Measurements from ENCODE around the gene KLK13.

KLK13 gene

DNA sequence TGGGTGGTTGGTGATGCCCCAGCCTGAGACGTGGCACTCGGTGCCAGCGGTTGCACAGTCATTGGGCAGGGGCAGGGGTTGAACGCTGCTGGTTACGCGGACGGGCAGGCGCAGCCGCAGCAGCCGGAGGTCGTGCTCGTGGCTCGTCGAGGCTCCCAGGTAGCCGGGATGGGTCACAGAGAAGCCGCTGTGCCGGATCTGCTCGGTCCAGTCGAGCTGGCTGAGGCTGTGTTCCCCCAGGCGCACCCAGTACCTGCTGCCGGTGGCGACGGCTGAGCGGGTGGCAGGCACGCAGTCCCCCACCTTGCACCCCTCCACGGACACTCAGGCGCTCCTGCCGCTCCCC lies 33.0 kb downstream of the KLK13 start:
- TF ChIP-seq ZNF8 (CRISPR knock-in tag; IDR thresholded peaks at IDR 0.05): no peak
- TF ChIP-seq, protein P1, sequence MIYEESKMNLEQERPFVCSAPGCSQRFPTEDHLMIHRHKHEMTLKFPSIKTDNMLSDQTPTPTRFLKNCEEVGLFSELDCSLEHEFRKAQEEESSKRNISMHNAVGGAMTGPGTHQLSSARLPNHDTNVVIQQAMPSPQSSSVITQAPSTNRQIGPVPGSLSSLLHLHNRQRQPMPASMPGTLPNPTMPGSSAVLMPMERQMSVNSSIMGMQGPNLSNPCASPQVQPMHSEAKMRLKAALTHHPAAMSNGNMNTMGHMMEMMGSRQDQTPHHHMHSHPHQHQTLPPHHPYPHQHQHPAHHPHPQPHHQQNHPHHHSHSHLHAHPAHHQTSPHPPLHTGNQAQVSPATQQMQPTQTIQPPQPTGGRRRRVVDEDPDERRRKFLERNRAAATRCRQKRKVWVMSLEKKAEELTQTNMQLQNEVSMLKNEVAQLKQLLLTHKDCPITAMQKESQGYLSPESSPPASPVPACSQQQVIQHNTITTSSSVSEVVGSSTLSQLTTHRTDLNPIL (CRISPR knock-in tag; IDR thresholded peaks at IDR 0.05; ENCODE audit: low read depth): no peak
- no peak for TF ChIP-seq RARB (CRISPR knock-in tag; IDR thresholded peaks at IDR 0.05)
- TF ChIP-seq, protein P2, sequence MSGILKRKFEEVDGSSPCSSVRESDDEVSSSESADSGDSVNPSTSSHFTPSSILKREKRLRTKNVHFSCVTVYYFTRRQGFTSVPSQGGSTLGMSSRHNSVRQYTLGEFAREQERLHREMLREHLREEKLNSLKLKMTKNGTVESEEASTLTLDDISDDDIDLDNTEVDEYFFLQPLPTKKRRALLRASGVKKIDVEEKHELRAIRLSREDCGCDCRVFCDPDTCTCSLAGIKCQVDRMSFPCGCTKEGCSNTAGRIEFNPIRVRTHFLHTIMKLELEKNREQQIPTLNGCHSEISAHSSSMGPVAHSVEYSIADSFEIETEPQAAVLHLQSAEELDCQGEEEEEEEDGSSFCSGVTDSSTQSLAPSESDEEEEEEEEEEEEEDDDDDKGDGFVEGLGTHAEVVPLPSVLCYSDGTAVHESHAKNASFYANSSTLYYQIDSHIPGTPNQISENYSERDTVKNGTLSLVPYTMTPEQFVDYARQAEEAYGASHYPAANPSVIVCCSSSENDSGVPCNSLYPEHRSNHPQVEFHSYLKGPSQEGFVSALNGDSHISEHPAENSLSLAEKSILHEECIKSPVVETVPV (CRISPR knock-in tag; IDR thresholded peaks at IDR 0.05): no peak
- no peak for TF ChIP-seq ESRRG (CRISPR knock-in tag; IDR thresholded peaks at IDR 0.05)
- no peak for TF ChIP-seq CSDC2 (CRISPR knock-in tag; IDR thresholded peaks at IDR 0.05)
- no peak for TF ChIP-seq ISL1 (CRISPR knock-in tag; IDR thresholded peaks at IDR 0.05)
- TF ChIP-seq GLIS3 (CRISPR knock-in tag; IDR thresholded peaks at IDR 0.05): no peak
- no peak for TF ChIP-seq OSR1 (CRISPR knock-in tag; IDR thresholded peaks at IDR 0.05)
- no peak for TF ChIP-seq ZC3H10 (CRISPR knock-in tag; IDR thresholded peaks at IDR 0.05)
- no peak for ATAC-seq

DNA sequence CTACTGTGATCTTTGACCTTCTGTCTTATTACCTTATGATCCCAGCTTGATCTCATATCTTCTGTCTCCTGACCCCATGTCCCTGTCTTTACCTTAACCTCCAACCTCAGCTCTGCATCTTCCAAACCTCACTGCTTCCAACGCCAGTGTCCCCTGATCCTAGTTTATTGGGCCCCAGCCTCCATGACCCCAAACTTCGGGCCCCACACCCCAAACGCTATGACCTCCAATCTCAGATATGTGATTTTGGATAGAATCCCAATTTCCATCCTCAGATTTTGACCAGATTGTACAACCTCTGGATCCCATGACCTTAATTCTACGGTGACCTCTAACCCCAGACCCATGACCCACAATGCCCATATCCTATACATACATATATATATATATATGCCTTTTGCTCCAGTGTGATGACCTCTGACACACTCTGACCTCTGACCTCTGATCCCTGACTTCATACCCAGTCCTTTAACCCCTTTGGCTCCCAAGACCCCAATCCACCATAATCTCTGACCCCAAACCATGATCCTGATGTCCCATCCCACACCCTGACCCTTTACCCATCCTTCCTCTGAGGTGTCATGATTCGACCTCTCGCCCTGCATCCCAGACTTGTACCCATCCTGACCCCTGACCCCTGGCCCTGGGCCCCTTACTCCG lies 33.5 kb downstream of the KLK13 start:
- TF ChIP-seq, protein P3, sequence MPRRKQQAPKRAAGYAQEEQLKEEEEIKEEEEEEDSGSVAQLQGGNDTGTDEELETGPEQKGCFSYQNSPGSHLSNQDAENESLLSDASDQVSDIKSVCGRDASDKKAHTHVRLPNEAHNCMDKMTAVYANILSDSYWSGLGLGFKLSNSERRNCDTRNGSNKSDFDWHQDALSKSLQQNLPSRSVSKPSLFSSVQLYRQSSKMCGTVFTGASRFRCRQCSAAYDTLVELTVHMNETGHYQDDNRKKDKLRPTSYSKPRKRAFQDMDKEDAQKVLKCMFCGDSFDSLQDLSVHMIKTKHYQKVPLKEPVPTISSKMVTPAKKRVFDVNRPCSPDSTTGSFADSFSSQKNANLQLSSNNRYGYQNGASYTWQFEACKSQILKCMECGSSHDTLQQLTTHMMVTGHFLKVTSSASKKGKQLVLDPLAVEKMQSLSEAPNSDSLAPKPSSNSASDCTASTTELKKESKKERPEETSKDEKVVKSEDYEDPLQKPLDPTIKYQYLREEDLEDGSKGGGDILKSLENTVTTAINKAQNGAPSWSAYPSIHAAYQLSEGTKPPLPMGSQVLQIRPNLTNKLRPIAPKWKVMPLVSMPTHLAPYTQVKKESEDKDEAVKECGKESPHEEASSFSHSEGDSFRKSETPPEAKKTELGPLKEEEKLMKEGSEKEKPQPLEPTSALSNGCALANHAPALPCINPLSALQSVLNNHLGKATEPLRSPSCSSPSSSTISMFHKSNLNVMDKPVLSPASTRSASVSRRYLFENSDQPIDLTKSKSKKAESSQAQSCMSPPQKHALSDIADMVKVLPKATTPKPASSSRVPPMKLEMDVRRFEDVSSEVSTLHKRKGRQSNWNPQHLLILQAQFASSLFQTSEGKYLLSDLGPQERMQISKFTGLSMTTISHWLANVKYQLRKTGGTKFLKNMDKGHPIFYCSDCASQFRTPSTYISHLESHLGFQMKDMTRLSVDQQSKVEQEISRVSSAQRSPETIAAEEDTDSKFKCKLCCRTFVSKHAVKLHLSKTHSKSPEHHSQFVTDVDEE (CRISPR knock-in tag; IDR thresholded peaks at IDR 0.05): no peak
- TF ChIP-seq ZNF70 (CRISPR knock-in tag; IDR thresholded peaks at IDR 0.05) (no peak), ZFP3 (CRISPR knock-in tag; IDR thresholded peaks at IDR 0.05) (no peak), ISL1 (CRISPR knock-in tag; IDR thresholded peaks at IDR 0.05) (no peak), RARB (CRISPR knock-in tag; IDR thresholded peaks at IDR 0.05) (no peak)

GRCh38 chr19:51030631-51031030 lies 34.3 kb downstream of the KLK13 start:
- TF ChIP-seq TCF4 (CRISPR knock-in tag; IDR thresholded peaks at IDR 0.05; ENCODE audit: borderline replicate concordance) (no peak), GLIS3 (CRISPR knock-in tag; IDR thresholded peaks at IDR 0.05) (no peak), ISL1 (CRISPR knock-in tag; IDR thresholded peaks at IDR 0.05) (no peak), CSDC2 (CRISPR knock-in tag; IDR thresholded peaks at IDR 0.05) (no peak), ZFP3 (CRISPR knock-in tag; IDR thresholded peaks at IDR 0.05) (no peak), ZNF565 (CRISPR knock-in tag; conservative IDR thresholded peaks at IDR 0.05; ENCODE audit: low read depth) (no peak), ZNF8 (CRISPR knock-in tag; IDR thresholded peaks at IDR 0.05) (no peak), RARB (CRISPR knock-in tag; IDR thresholded peaks at IDR 0.05) (no peak)
- ATAC-seq: no peak

More for the DNA sequence above, 33.5 kb downstream of the KLK13 start:
- no peak for ATAC-seq

DNA sequence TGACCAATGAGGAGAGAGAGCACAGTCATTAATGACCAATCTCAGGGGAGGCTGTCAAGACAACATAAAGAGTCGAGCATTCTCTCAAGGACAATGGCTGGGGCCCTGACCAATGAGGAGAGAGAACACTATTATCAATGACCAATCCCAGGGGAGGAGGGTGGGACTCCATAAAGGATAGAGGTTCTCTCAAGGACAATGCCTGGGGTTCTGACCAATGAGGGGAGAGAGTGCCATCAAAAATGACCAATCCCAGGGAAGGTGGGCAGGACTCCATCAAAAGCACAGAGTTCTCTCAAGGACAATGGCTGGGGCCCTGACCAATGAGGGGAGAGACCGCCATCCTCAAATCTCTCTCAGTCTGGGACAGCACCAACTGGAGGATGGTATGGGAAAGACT lies 35.2 kb downstream of the KLK13 start:
- TF ChIP-seq TCF4 (CRISPR knock-in tag; IDR thresholded peaks at IDR 0.05; ENCODE audit: borderline replicate concordance) (no peak), TOX (CRISPR knock-in tag; IDR thresholded peaks at IDR 0.05; ENCODE audit: borderline replicate concordance) (no peak), RARB (CRISPR knock-in tag; IDR thresholded peaks at IDR 0.05) (no peak), ZFP30 (CRISPR knock-in tag; IDR thresholded peaks at IDR 0.05) (no peak), ARNTL (CRISPR knock-in tag; IDR thresholded peaks at IDR 0.05; ENCODE audit: borderline replicate concordance, low read depth) (no peak), ZC3H10 (CRISPR knock-in tag; IDR thresholded peaks at IDR 0.05) (no peak), ZNF8 (CRISPR knock-in tag; IDR thresholded peaks at IDR 0.05) (no peak), PATZ1 (CRISPR knock-in tag; IDR thresholded peaks at IDR 0.05; ENCODE audit: borderline replicate concordance) (no peak)
- TF ChIP-seq, protein P1 (CRISPR knock-in tag; IDR thresholded peaks at IDR 0.05; ENCODE audit: low read depth): no peak
- ATAC-seq: peak; percentile 41; the same call in 2 of the 3 replicates

Data from SK-N-SH treated with all-trans-retinoic acid at 6 μM for 48 hours (cell line).